Measurements from ENCODE around the gene CSH1.

Gene CSH1

GRCh38 chr17:63855185-63855584 is 41.2 kb downstream of the CSH1 start:
- no peak for DNase-seq

DNA sequence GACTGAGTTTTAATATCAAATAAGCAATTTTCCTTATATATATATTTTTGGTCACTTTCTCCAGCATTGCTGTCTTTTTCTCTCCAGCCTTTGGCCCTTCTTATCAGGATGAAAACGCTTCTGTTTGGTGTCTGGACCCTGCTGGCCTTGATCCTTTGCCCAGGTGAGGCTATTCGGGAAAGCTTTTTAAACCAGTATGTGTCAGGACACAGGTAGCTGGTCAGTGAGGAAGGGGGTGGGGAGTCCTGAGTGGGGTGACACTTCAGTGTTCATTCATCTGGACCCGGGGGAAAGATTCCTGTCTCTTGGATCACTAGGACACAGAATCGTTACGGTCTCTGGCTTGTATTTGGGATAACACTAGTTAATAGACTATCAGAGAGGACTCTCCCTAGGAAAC is 41.7 kb downstream of the CSH1 start:
- DNase-seq, result no peak

DNA sequence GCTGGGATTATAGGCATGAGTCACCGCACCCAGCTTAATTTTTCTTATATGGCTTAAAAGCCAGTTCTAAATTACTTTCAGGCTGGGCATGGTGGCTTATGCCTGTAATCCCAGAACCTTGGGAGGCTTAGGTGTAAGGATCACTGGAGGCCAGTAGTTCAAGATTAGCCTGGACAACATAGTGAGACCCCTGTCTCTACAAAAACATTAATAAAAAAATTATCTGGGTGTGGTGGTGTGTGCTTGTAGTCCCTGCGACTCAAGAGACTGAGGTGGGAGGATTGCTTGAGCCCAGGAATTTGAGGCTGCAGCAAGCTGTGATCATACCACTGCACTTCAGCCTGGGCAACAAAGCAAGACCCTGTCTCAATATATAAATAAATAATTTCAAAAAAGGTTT is 43.1 kb downstream of the CSH1 start:
- DNase-seq, result no peak

DNA sequence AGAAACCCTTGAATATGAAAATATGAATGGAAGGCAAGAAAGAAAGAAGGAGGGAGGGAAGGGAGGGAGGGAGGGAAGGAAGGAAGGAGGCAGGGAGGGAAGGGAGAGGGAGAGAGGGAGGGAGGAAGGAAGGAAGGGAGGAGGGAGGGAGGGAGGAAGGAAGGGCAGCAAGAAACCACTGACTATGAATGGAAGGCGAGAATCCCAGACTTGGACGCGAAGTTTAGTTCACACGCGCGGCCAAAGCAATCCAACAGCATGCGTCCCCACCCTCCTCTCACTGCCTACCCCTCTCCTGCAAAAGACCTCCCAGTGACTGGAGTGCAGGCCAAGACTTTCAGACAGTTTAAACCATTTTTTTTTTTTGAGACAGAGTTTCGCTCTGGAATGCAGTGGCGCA is 46.0 kb downstream of the CSH1 start:
- DNase-seq, result no peak

- DNase-seq, result no peak
These were observed 47.3 kb downstream of the CSH1 start for GRCh38 chr17:63848834-63849689.

GRCh38 chr17:63847525-63848249 is 48.7 kb downstream of the CSH1 start:
- no peak for DNase-seq

DNA sequence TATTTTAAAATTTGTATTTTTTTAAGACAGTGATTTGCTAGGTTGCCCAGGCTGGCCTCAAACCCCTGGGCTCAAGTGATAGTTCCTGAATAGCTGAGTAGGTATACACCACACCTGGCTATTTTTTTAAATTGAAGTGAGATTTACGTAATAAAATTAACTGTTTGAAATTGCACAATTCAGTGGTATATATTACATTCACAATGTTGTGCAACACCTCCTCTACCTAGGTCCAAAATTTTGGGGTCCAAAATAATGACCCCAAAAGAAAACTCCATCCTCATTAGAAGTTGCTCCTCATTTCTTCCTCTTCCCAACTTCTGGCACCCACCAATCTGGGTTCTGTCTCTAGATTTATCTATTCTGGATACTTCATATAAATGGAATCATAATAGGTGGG is 50.9 kb downstream of the CSH1 start:
- DNase-seq, result no peak

All from NCI-H1436 (cell line).